ENCODE measurements around the gene NDUFAB1.
"Not testable (repeated sequence)": the region's sequence is repeated elsewhere in the genome, so short reads cannot be mapped to it uniquely, and the experiment has no call there.

NDUFAB1 gene

DNA sequence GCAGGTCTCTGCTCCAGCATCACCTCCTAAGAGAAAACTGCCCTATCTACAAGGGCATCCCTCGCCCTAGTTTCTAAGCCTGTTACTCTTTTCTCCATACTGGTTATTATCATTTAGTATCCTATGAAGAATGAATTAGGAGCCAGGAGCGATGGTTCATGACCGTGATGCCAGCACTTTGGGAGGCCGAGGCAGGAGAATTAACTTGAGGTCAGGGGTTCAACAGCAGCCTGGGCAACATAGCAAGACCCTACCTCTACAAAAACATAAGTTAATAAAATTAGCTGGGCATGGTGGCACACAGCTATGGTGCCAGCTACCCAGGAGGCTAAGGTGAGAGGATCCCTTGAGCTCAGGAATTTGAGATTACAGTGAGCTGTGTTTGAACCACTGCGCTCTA lies 46.2 kb downstream of the NDUFAB1 start:
- DNase-seq, result no peak

DNA sequence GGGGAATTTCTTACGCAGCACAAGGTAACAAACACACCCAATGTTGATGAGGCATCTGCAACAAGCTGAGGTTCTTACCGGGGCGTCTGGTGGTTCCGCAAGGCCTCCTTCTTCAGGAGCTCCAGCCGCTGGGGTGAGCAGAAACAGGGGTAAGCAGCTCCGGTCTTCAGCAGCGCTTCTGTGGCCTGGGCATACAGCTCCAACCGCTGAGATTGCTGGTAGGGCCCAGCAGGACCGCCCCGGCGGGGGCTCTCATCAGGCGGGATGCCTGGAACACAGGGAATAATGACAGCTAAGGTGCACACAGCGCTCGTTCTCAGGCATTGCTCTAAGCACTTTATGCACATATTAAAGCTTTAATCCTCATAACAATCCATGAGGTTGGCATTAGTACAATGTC lies 51.7 kb downstream of the NDUFAB1 start:
- no peak for DNase-seq

DNA sequence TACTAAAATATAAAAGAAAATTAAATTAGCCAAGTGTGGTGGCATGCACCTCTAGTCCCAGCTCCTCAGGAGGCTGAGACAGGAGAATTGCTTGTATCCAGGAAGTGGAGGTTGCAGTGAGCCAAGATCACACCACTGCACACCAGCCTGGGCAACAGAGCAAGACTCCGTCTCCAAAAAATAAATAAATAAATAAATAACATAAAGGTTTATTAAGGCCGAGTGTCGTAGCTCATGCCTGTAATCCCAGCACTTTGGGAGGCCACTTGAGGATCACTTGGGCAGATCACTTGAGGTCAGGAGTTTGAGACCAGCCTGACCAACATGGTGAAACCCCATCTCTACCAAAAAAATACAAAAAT lies 55.3 kb downstream of the NDUFAB1 start:
- not testable (repeated sequence) for DNase-seq

DNA sequence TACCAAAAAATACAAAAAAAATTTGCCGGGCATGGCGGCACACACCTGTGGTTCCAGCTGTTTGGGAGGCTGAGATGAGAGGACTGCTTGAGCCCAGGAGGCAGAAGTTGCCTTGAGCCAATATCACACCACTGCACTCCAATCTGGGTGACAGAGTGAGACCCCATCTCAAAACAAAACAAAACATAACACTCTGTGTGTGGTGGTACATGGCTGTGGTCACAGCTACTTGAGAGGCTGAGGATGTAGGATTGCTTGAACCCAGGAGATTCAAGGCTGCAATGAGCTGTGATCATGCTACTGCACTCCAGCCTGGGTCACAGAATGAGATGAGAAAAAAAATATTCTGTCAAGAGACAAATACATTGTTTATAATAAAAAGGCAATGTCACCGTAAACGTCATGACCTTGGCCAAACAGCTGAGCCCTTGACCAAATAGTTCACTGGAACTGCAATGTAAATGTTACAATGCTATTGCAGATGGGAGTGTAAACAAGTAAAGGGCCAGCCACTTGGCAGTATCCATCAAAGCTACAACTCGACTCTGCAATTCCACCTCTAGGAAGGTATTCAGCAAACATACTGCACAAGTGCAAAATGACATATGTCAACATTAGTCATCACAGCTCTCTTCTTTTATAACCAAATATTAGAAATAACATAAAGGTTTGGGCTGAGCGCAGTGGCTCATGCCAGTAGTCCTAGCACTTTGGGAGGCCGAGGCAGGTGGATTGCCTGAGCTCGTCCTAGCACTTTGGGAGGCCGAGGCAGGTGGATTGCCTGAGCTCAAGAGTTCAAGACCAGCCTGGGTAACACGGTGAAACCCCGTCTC lies 55.9 kb downstream of the NDUFAB1 start:
- DNase-seq, result no peak

DNA sequence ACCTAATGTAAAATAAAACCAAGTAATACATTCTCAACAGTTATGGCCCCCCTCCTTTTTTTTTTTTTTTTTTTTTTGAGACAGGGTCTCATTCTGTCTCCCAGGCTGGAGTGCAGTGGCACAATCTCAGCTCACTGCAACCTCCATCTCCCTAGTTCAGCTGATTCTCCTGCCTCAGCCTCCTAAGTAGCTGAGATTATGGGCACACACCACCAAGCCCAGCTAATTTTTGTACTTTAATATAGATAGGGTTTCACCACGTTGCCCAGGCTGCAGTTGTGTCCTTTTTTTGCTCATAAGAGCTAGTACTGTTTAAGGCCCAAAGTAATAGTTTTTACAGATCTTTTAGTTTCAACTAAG lies 57.2 kb downstream of the NDUFAB1 start:
- DNase-seq, result no peak

DNA sequence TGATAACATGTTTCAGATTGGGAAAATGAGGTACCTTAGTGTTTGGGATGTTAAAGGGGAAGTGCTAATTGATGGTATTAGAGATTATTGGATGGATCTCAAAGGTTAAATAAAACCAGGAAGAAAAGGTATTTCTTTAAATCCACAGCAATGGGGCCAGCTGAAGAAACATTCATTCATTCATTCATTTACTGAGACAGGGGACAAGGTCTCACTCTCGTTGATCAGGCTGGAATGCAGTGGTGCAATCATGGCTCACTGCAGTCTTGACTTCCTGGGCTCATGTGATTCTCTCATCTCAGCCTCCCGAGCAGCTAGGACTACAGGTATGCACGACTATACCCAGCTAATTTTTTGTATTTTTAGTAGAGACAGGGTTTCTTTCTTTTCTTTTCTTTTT lies 58.7 kb downstream of the NDUFAB1 start:
- DNase-seq, result no peak

DNA sequence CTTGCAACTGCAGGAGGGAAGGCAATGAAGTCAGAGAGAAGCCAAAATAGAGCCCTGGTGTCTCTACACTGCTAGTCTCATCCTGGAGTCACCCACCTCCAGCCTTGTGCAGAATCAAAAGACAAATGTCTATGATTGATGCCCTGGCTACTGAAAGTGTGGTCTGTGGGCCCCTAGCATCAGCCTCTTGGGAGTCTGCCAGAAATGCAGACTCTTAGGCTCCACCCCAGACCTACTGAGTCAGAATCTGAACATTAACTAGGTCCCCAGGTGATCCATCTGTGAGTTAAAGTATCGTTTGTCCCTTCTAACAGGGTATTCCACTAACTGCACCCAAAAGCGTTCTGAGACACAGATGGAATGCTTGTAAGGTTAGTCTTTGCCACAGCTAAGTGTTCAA lies 60.2 kb downstream of the NDUFAB1 start:
- DNase-seq, result no peak

DNA sequence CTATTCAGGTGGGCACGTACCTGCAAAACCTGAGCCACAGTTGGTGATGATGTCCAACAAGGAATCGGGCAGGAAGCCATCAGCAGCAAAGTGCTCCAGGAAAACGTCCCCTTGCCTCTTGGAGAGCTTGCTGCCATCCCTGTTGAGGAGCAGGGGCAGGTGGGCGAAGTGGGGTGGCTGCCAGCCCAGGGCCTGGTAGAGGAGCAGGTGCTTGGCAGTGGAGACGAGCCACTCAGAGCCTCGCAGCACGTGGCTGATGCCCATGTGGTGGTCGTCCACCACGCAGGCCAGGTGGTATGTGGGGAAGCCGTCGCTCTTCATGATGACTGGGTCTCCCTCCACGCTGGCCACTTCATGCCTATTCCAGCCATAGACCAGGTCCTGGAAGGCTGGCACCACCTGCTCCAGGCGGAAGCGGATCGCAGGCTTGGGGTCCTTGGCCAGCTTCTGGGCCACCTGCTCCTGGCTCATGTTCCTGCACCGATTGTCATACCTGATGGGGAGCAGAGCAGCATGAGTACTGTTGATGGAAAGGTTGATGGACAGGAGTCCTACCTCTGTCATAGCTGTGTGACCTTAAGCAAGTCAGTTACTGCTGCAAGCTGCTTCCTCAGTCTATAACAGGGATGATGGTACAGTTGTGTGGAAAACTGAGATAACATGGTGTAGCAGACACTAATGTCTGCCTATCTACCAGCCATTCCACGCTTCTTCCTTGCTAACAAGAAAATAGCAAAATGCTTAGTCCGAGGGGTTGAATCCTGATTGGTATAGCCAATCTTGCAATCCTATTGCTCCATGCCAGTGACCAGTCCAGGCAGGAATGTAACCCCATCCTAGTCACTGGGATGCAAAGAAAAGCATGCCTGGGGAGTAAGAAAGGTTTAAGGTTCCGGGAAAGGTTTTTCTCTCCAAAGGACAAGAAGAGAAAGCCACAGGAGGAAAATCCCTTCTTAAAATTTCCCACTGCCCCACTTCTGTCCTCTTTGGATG lies 61.0 kb downstream of the NDUFAB1 start:
- no peak for DNase-seq

DNA sequence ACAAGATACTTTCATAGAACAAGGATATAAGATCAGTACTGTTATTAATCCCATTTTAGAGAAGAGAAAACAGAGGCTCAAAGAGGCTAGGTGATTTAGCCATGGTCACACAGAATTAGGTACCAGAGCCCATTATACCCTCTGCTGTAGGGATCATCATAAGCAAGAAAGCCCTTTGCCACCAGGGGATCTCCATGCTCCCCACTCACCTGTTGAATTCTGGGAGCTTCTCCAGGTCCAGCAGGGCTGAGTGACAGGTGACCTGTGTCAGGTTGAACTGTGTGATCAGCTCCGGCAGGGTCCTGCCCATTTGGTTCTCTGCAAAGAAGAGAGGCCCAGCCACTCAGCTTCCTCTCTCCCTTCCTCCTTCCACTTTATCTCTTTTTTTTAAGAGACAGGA lies 63.7 kb downstream of the NDUFAB1 start:
- DNase-seq, result no peak

Data from CD4-positive, alpha-beta T cell treated with Interleukin-4 for 1 hour (primary cell).